HG03196 (cell line): ENCODE results near the gene SLC6A4.

Experiments
- ATAC-seq: cut with Tn5 transposase; IDR thresholded peaks from one replicate; pipeline ENCODE4 v1.9.1; 2021; ENCODE audit not compliant: unreplicated experiment

The SLC6A4 gene

GRCh38 chr17:30235386-30236296 is at the start of gene SLC6A4:
Gene SLC6A4, minus strand, starts transcription at chr17:30235697. Its CDS starts 13,739 bp downstream, at chr17:30221958.
- ATAC-seq = no peak

- no peak for ATAC-seq
Measured at GRCh38 chr17:30279156-30279555, 43.7 kb upstream of the SLC6A4 start.

- no peak for ATAC-seq
Measured at GRCh38 chr17:30278032-30278431, 42.5 kb upstream of the SLC6A4 start.

GRCh38 chr17:30275911-30276310 is 40.4 kb upstream of the SLC6A4 start:
- no peak for ATAC-seq

GRCh38 chr17:30274887-30275286 is 39.4 kb upstream of the SLC6A4 start:
- no peak for ATAC-seq

- ATAC-seq = no peak
Measured at GRCh38 chr17:30273373-30273772, 37.9 kb upstream of the SLC6A4 start.

GRCh38 chr17:30271102-30271501 is 35.6 kb upstream of the SLC6A4 start:
- no peak for ATAC-seq

- ATAC-seq = no peak
Measured at GRCh38 chr17:30267625-30268024, 32.1 kb upstream of the SLC6A4 start.

GRCh38 chr17:30263552-30264333 is 28.2 kb upstream of the SLC6A4 start:
- ATAC-seq = no peak

- ATAC-seq = no peak
Measured at GRCh38 chr17:30256756-30257506, 21.4 kb upstream of the SLC6A4 start.

GRCh38 chr17:30254150-30254549 is 18.7 kb upstream of the SLC6A4 start:
- no peak for ATAC-seq

- ATAC-seq = no peak
Measured at GRCh38 chr17:30253312-30253711, 17.8 kb upstream of the SLC6A4 start.

- ATAC-seq = no peak
Measured at GRCh38 chr17:30251931-30252330, 16.4 kb upstream of the SLC6A4 start.

GRCh38 chr17:30249460-30249859 is 14.0 kb upstream of the SLC6A4 start:
- no peak for ATAC-seq

GRCh38 chr17:30248786-30249185 is 13.3 kb upstream of the SLC6A4 start:
- ATAC-seq = no peak

- ATAC-seq = no peak
Measured at GRCh38 chr17:30246460-30246859, 11.0 kb upstream of the SLC6A4 start.

GRCh38 chr17:30244853-30245385 is 9.4 kb upstream of the SLC6A4 start:
- ATAC-seq = no peak

GRCh38 chr17:30243568-30243967 is 8.1 kb upstream of the SLC6A4 start:
- ATAC-seq = no peak

- no peak for ATAC-seq
Measured at GRCh38 chr17:30243002-30243401, 7.5 kb upstream of the SLC6A4 start.

GRCh38 chr17:30241051-30241450 is 5.6 kb upstream of the SLC6A4 start:
- ATAC-seq = no peak

GRCh38 chr17:30240177-30240576 is 4.7 kb upstream of the SLC6A4 start:
- ATAC-seq = no peak
